Fibroblast of lung (primary cell): ENCODE results near the gene NEU2.

Experiments used
- EZH2 ChIP-seq: IDR thresholded peaks from 2 replicates; pipeline ENCODE4 v1.5.1; 2012; ENCODE audit warnings: low read length, control low read depth, mild to moderate bottlenecking; ENCODE audit errors: missing control alignments
- TF ChIP-seq, protein P1 (sequence below), 2 donors: IDR thresholded peaks in 1 of 2; conservative IDR thresholded peaks in 1 of 2; 1 replicate in 1 of 2; 2 replicates in 1 of 2; pipeline ENCODE4 v1.5.1; 2011 to 2012; ENCODE audit warnings: low read length in 2 of 2, control low read depth in 1 of 2, inconsistent platforms in 1 of 2, low read depth in 1 of 2, mild to moderate bottlenecking in 1 of 2

DNA sequence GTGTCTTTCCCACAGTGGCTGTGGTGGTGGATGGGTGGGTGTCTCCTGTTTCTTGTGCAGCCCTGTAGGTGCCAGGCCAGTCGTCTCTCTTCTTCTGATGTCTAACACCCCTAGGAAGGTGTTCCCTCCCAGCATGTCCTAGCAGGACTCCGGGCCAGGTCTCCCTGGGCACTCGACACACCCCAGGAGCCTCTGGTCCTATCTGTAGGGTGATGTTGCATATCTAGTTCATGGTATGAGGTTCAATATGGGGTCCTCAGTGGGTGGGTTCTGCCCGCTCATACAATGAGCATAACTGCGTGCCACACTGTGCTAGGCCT, 33.8 kb upstream of the NEU2 start:
- TF ChIP-seq, protein P1, sequence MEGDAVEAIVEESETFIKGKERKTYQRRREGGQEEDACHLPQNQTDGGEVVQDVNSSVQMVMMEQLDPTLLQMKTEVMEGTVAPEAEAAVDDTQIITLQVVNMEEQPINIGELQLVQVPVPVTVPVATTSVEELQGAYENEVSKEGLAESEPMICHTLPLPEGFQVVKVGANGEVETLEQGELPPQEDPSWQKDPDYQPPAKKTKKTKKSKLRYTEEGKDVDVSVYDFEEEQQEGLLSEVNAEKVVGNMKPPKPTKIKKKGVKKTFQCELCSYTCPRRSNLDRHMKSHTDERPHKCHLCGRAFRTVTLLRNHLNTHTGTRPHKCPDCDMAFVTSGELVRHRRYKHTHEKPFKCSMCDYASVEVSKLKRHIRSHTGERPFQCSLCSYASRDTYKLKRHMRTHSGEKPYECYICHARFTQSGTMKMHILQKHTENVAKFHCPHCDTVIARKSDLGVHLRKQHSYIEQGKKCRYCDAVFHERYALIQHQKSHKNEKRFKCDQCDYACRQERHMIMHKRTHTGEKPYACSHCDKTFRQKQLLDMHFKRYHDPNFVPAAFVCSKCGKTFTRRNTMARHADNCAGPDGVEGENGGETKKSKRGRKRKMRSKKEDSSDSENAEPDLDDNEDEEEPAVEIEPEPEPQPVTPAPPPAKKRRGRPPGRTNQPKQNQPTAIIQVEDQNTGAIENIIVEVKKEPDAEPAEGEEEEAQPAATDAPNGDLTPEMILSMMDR (conservative IDR thresholded peaks at IDR 0.05 in 1 of 2, IDR thresholded peaks at IDR 0.05 in 1 of 2; ENCODE audit: low read depth in 1 of 2, low read length in 2 of 2): no peak
- no peak for TF ChIP-seq EZH2
